NCI-H2196 (cell line): ENCODE results near the gene AFF3.
"Not testable (repeated sequence)": the region's sequence is repeated elsewhere in the genome, so short reads cannot be mapped to it uniquely, and the experiment has no call there.

Experiments
- DNase-seq: peaks from one replicate; lab custom pipeline; 2025; ENCODE audit not compliant: unreplicated experiment; lab: John Stamatoyannopoulos, UW

The AFF3 gene

DNA sequence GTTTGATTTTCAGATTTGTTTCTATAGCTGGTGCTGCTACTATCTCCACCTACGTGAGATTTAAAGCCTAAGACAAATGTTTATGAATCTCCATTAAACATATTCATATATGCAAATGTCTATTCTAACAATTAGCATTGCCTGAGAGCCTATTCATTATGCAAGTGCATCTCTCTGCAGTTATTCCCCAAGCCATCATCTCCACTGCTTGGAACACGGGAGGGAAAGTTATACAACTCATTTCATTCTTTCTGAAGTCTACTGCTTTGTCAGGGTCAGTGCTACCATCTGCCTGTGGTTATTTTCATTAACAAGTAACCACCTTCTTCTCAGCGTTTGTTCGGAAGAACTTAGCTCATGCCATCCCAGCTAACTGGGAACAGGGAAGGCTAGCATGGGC, 463.8 kb downstream of the AFF3 start:
- no peak for DNase-seq

DNA sequence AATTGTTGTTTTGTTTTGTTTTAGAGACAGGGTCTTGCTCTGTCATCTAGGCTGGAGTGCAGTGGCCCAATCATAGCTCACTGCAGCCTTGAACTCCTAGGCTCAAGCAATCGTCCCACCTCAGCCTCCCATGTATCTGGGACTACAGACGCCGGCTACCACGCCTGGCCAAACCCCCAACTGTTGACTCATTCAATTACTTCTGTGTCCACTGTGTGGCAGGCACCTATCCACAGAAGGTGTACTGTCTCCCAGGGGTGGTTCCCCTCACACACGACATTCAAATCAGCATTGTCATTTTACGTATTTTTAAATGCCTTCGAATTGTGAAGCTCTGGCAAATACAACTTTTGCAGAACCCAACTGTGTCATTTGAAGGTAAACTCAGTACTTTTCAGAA, 464.6 kb downstream of the AFF3 start:
- DNase-seq, result no peak

DNA sequence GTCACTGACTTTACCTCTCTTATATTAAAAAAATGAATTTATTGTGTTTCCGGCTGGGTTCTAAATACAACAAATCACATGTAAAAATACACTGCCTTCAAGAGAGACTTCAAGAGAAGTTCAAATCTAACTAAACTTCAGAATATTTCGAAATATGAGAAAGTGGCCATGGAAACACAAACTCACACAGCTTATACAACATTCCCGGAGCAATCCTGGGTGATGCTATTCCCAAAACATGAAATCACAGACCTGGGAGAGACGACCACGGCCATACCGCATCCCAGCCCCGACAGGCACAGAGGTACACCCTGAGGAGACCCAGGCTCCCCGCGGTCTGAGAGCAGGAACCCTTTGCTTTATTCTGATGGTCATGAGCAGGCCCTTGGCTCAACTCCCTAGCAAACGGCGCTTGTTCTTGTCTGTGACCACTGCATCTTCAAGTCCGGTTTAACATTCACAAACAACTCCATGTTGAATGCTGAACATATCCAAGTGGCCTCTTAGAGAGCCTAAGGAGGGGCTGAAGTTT, 467.2 kb downstream of the AFF3 start:
- DNase-seq, result no peak

DNA sequence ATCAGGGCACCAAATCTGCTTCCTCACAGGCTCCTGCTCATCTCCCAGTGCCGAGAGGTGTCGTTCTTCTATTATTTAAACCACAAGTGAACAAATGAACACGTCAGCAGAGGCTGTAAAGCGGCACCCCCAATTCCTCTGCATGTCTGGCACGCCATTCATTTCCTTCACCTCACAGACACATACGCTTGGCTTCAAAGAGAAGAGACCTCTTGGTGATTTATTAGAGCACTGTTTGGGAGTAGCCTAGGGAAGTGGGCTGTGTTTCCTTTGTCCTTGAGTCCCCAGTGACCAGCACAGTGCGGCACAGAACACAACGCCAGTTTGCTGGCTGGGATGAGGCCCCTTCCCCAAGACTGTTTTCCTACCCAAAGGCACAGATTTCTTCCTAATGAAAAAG, 468.3 kb downstream of the AFF3 start:
- DNase-seq, result no peak

DNA sequence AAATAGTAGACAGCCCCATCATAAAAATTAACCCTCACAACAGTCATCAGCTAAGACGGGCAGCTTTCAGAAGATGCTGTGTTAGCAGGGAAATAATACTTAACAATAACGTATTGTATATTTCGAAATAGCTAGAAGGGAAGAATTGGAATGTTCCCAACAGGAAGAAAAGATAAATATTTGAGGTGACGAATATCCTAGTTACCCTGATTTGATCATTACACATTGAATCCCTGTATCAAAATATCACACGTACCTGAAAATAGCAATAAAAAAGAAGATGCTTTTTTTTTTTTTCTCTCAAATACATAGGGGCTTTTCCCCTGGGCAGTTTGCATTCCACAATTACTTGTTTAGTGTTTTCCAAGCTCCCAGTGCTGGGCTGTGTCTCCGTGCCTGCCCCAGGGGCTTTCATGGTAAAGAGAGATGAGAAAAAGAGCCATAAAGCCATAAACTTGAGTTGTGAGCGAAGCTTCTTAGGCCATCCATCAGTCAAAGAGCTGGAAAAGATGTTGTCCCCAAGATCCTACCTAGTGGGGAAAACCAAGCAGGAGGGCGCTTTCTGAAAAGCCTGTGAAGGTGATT, 469.5 kb downstream of the AFF3 start:
- no peak for DNase-seq

DNA sequence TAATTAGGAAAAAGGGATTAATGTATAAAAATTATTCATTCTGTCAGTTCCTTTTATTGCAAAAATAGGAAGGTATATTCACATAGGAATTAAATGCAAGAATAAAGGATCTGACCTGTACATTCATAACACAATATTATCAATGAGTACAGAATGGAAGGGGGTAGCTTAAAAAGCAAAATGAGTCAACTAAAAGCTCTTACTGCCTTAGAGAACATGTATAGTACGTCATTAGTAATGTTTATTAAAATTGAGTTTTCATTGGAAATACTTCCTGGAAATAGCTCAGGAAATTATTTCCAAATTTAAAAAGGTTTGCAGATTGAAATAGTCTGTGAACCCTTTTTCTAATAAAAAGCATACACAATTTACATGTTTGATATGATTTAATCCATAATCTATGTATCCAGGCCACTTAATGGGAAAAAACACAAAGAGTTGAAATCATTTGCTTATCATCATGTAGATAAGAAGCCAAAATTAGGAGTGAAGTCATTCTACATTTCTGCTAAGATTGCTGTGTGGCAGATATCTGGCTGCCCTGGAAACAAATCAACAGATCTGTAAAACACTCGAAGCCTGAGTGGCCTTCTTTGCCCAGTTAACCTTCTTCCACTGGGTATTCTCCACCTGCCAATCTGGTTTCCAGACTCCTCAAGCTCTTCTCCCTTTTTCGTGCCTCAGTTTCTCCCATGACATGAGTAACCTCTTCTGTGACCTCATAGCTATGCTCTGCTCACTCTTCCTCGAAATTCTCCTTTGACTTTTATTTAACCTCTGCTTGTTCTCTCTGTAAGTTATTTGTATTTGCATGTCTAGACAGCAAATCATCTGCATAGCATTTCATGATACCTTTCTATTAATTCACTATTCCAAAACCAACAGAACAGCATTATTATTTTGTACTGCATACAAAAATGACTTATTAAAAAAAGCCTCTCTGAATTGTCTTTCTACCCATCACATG, 471.3 kb downstream of the AFF3 start:
- DNase-seq, result no peak

DNA sequence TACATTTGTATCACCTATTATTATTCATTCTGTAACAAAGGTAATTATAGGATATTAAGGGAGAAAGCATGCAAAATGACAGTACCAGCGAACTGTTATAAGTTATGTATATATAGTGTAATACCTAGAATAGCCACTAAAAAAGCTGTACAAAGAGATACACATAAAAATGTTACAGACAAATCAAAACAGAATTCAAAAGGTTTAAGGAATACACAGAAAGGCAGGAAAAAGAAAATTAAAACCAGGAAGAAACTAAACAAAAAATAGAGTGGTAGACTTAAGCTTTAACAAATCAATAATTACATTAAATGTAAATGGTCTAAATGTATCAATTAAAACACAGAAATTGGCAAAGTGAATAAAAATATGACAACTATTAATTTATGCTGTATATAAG, 476.1 kb downstream of the AFF3 start:
- DNase-seq, result no peak

DNA sequence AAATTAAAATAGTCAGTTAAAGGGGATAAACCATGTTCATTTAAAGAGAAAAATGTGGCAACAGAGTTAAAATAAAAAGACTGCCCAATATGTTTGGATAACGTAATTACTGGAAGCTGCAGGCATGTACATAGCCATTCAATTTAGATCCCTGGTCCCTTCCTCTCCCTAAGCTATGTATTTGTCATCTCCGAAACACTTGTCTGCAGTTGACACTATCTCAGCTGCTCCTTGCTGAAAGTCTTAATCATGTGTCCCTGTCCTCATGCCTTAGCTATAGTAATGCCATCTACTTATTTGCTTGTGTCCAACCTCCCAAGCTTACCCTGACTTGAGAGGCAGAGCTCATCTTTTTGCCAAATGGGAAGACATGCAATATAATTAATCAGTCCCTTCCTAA, 478.7 kb downstream of the AFF3 start:
- DNase-seq, result no peak

DNA sequence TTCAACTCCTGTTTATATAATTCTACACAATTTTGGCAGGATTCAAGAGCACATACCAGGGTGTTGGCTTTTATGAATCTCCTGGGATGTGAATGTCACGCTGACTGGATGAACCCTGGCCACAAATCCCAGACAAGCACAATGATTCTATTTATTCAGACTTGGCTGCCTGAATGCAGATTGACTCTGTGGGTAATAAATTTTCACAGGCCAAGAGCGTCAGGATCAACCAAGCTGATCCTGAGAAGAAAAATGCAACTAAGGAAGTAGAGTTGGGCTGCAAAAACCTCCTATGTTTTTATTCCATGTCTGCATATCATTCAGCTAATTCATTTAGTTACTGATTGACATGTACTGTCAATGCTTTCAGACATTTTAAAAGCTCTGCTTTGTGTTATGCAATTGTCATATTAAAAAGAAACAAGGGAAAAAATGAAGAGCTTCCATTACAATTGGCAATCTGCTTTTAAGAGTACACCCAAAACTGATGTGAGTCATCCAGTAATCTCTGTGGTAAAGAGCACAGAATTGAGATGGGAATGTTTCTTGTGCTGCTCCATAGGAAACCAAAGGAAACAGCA, 479.5 kb downstream of the AFF3 start:
- no peak for DNase-seq

DNA sequence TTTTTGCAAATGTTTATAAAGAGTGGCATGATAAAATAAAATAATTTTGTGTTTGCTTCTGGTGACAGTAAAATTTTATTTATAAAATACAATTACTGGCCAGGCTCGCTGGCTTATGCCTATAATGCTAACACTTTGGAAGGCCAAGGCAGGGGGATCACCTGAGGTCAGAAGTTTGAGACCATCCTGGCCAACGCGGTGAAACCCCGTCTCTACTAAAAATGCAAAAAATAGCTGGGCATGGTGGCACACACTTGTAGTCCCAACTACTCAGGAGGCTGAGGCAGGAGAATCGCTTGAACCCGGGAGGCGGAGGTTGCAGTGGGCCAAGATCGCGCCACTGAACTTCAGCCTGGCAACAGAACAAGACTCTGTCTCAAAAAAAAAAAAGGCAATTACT, 480.6 kb downstream of the AFF3 start:
- not testable (repeated sequence) for DNase-seq

DNA sequence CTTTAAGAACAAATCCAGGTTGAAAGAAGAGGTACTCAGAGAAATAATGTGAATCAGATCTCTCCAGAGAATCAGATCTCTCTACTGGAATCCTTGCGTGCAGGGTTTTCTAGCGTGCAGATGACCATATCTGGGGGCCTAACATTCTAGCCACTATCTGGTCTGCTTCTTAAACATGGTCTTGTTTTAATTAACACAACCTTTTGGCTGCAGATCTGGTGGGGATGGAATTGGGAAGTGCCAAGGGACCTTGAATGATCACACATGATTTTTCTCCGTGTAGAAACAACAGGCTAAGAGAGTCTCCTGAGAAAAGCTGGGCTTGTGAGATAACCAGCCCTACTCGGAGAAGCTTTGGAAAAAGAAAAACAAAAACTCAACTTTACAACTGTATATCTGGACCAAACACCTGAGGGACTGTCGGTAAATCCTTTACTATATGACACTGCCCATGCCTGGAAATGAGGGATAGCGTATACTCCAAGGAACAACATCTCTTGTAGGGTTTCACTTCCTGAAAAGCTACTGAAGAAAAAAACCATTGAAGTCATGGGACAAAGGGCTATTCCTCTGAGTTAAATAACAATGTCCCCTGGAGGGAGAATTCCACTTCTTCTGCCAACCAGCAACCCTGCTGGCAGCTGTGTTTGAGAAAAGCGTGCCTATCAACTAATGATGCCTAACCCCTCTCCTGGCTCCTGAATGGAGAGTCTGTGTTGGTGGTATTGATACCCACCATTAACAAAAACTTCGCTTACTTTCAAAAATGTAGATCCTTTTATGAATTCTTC, 481.6 kb downstream of the AFF3 start:
- DNase-seq, result no peak

DNA sequence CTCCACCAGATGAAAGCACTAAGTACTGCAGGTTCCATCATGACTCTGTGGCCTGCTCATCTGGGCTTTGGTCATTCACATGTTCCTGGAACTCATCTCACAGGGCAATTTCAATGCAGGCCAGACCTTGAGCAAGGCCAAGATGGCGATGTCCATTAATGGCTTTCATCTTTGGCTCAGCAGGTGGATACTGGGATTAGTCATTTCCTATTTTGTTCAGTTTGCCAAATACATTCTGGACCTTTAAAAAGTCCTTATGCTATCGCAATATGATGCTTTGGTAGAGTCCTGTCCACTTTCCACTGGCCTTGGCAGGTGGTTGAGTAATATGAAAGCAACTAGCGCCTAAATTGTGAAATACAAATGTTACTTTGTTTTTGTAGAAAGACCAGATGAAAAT, 482.5 kb downstream of the AFF3 start:
- DNase-seq, result no peak

DNA sequence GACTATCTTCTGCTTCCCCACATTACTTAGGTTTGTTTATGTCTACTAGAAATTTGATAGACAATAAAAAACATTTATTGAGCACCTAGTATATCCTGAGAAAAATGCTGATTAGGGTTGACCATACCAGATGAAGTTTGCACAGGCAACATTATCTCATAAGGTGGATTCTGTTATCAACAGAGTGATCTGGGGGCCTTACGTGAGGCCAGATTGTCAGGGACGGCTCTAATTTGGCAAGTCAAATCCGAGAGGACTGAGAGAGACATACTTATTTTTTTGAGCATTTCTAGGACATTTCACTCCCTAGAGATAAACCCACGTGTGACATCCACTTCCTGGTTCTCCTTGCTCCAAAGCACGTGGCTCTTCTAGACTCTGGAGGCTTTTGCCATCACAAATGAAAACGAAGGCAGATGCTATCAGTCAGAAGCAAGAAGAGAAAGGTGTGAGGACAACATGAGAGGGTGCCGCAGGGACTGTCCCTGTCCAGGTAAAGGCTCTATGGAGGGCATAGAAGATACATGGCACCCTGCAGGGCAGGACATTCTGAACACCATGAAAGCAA, 484.6 kb downstream of the AFF3 start:
- no peak for DNase-seq

DNA sequence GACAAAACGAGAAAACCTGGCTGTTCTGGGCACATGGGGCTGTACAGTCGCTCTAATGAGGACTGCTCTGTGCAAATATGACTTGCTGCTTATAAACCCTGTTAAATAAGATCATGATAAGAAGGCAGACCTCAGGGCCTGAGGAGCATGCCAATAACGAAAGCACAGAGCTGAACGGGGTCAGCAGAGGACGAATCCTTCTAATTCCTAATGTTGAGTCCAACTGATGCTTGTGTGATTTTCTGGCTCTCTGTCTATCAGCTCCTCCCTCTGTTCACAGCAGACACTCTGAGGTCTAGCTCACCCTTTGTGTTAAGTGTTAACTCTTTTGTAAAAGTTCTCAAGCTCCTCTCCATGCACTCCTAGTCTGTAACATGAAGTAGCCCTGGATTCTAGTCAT, 485.4 kb downstream of the AFF3 start:
- DNase-seq, result no peak

DNA sequence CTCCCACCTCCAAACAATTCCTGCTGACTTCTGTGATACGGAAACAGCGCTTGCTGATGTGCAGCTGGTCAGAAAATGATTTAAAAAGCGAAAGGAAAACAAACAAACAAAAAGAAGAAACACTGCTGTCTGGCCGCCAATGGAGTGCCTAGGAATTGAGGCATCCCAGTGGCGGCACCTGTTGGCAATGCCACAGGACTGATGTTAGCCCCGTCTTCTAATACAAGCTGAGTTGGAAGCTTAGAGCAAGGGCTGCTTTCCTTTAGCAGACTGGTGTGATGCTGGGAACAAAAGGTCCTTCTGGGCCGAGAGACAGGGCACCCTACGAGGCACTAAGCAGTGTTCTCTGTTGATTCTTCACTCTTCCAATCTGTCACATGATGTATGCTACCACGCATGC, 489.0 kb downstream of the AFF3 start:
- DNase-seq, result no peak

DNA sequence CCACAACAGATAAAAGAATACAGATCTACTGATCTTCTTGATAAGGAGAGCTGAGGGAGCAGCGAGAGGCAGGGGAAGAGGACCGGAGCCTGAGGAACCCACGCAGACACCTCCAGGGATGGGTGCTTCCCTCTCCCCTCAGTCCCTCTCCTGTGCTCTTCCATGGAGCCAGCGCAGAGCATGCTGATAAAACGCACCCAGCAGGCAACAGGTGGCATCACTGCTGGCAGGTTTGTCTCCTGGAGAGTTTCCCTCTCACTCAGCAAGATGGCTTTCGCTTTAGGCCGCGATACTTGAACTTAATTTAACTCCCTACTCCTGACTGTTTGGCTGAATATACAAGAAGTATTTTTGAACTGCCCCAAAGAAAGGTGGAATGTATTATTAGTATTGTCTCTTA, 489.5 kb downstream of the AFF3 start:
- DNase-seq, result no peak

DNA sequence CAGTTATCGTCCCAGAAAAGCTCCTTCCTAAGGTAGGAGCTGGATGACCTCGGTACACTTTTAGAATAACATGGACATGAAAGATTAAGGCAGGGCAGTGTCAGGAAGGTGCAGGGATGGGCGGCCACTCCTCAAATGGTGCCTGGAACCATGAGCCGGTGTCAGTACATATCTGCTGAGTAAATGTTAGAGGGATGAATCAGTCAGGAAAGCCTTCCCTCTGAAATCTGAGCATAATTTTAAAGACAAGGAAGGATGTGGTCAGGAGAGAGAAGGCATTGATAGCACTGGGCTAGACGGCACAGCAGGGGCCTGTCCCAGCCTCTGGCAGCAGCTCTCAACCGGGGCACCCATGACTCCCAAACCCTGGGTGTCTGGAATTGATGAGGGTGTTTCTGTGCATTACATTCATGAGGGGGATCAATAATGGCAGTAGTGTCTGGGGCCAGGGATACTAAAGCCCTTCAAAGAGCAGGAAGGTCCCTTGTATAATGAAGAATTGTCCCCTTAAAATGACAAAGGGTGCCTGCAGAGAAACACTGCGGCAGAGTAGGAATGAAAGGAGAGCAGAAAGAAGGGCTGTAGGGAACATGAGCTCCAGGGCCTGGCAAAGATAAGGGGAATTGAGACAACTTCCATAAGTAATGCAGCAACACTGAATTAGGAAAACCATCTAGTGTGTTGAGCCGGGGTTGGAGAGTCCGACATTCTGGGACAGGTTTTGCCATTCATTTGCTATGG, 490.3 kb downstream of the AFF3 start:
- no peak for DNase-seq

DNA sequence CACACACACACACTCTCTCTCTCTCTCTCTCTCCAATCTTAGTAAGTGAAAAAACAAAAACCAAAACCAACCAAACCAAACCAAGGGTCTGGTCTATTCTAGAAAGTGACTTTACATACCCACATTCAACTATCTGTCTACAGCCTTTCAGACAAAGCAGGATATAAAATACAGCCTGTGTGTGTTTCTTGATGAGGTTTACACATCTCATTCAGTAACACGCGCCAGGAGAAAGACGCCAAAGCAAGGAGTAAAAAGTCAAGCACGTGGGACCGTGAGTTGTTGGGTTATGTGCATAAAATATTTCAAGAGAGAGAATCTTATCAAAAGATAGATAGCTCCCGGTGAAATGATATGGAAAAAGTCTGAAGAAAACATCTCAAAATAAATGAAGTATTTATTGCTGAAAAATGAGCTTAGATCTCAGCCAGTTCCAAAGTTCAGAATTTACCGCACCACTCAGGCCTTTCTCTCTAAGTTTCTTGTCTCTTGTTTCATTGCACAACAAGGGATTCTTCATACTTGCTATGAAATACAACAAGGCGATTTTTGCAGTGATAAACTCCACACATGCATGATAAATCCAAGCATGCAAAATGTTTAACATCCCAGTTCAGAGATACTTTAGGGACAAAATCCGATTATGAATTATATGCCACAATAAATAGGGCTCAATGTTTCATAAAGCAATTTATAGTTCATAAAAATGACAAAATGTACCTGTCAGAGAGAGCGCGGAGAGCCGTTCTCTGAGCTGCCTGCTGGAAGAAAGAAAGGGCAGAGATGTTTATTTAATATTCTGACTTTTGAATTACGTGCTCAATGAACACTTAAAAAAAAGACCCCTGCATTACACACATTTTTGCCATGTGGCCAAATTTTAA, 493.2 kb downstream of the AFF3 start:
- DNase-seq, result no peak

DNA sequence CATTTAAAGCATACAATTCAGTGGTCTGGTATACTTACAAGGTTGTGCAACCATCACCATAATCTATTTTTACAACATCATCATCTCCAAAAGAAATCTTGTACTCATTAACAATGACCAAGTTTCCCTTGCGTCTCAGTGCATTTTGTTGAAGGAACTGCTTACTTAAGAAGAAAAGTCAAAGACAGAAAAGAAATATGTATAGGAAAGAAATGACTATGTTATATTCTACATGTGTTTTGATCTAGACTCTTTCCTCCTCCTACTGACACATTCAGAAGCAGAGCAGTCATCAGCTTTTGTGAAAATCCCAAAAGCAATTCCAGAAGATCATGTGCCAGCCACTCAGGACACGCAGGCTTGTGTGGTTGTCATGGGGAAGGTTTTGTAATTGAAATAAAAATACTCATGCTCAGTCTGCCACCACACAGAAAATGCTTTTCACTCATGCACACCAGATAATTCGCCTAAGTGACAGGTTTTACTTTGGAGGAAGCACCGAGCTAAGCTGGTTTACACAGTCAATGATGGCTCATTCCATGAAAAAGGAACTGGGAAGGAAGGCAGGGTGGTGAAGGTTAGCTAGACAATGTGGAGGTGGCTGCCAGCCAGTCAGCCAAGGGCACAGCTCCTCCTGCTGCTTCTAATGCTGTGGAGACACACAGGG, 494.1 kb downstream of the AFF3 start:
- no peak for DNase-seq
